ENCODE results near the gene ICE1. TPM values are rescaled to one million over a fixed set of nuclear protein-coding genes. Genes with fewer than 3 reads are reported as not detected.

ICE1 gene
- total RNA-seq, 1 donor from 2014 or later = 37.9 TPM

DNA sequence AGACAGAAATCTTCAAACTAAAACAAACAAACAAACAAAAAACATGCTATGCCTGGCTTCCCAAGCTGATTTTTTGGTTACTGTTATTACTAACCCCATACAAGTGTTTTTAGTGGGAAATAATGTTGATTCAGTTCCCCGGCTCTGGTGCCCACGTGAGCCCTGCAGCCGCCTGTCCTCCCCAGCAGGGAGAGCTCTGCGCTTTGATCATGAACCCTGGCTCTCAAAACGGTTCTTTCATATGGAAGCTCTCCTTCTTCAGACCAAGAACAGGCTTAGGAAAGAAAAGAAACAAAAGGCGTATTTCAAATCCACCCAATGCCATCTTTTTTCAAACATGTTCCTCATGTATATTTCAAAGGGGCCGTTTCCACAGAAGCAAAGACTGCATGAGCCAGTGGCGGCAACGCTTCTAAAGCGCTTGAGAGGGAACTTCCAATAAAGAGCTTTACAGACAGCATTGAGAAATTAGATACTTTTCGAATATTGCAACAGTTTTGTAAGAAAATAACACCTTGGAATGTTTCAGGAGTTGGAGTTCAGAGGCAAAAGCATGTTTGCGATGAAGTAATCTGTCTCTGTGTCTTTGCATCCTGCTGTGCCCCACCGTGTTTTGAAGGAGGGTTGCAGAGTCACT, 74.8 kb downstream of the ICE1 start:
- Mint-ChIP-seq H3K9me3 (no peaks in the 10 kb centered on the region), H3K4me3 (no peak overlapping the region), H3K4me1 (peaks cover 39% of the 10 kb centered on the region), H3K27me3 (ENCODE audit: low read depth) (no peaks in the 10 kb centered on the region), H3K36me3 (no peaks in the 10 kb centered on the region), H3K27ac (peak overlapping the region; percentile 64)
- TF ChIP-seq CTCF (IDR thresholded peaks at IDR 0.05; ENCODE audit: unreplicated experiment) = peak; percentile 44
- DNase-seq (ENCODE audit: low spot score in 2 of 2, unreplicated experiment in 2 of 2) = peak in 1 of 2 experiments; percentile 63

DNA sequence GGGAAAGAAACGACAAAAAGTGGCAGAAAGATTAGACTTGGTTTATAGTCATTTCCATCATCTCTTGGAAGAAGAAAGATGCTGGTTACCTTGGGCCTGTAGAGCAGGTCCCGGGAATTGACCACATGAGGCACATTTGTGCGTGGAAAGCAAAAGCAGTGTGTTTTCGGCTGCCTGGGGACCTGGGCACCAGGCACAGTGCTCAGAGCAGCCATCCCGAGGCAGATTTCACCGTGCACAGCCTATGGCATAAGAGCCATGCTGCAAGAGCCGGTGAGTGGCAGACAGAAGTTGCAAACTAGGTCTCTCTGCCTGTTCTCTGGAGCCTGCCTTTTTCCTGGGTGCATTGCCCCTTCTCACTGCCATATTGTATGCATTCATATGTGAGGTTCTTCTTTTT, 77.0 kb downstream of the ICE1 start:
- DNase-seq (ENCODE audit: low spot score in 2 of 2, unreplicated experiment in 2 of 2) = no peak
- no peak overlapping the region for H3K4me3 Mint-ChIP-seq
- no peaks in the 10 kb centered on the region for H3K27me3 Mint-ChIP-seq (ENCODE audit: low read depth)
- peaks cover 18% of the 10 kb centered on the region for H3K9me3 Mint-ChIP-seq
- peaks cover 32% of the 10 kb centered on the region for H3K4me1 Mint-ChIP-seq
- no peak overlapping the region for H3K27ac Mint-ChIP-seq
- H3K36me3 Mint-ChIP-seq = peaks cover 5% of the 10 kb centered on the region
- no peak for TF ChIP-seq CTCF (IDR thresholded peaks at IDR 0.05; ENCODE audit: unreplicated experiment)

DNA sequence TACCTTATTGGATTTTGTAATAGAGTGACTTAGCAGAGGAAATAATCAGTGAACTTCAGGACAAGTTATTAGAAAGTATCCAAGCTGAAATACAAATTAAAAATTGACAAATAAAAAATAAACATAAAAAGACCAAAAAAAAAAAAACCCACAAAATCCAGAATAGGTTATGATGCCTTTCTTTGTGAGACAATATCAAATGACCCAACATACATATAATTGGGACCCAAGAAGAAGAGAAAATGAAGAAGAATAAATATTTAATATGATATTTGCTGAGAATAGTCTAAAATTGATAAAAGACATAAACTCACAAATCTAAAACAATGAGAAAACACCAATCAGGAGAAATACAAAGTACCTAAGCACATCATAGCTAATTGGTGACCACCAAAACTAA, 81.8 kb downstream of the ICE1 start:
- peaks cover 11% of the 10 kb centered on the region for H3K36me3 Mint-ChIP-seq
- TF ChIP-seq CTCF (IDR thresholded peaks at IDR 0.05; ENCODE audit: unreplicated experiment) = no peak
- no peak overlapping the region for H3K4me3 Mint-ChIP-seq
- H3K4me1 Mint-ChIP-seq = peaks cover 7% of the 10 kb centered on the region
- DNase-seq (ENCODE audit: low spot score in 2 of 2, unreplicated experiment in 2 of 2) = no peak
- H3K9me3 Mint-ChIP-seq = peaks cover 24% of the 10 kb centered on the region
- H3K27ac Mint-ChIP-seq = no peak overlapping the region
- H3K27me3 Mint-ChIP-seq (ENCODE audit: low read depth) = peaks cover 7% of the 10 kb centered on the region

- H3K4me1 Mint-ChIP-seq = peaks cover 7% of the 10 kb centered on the region
These were observed 83.3 kb downstream of the ICE1 start for GRCh38 chr5:5505815-5506214.

GRCh38 chr5:5508391-5508790, 85.9 kb downstream of the ICE1 start:
- no peak for DNase-seq (ENCODE audit: low spot score in 2 of 2, unreplicated experiment in 2 of 2)

More at GRCh38 chr5:5505815-5506214, 83.3 kb downstream of the ICE1 start:
- Mint-ChIP-seq H3K9me3 (peaks cover 24% of the 10 kb centered on the region), H3K4me3 (no peak overlapping the region), H3K27ac (no peak overlapping the region), H3K27me3 (ENCODE audit: low read depth) (peaks cover 10% of the 10 kb centered on the region), H3K36me3 (peaks cover 11% of the 10 kb centered on the region)
- DNase-seq (ENCODE audit: low spot score in 2 of 2, unreplicated experiment in 2 of 2) = no peak
- TF ChIP-seq CTCF (IDR thresholded peaks at IDR 0.05; ENCODE audit: unreplicated experiment) = no peak

More at GRCh38 chr5:5508391-5508790, 85.9 kb downstream of the ICE1 start:
- Mint-ChIP-seq H3K27me3 (ENCODE audit: low read depth) (peaks cover 10% of the 10 kb centered on the region), H3K9me3 (peaks cover 18% of the 10 kb centered on the region), H3K4me1 (peaks cover under 1% of the 10 kb centered on the region), H3K27ac (no peak overlapping the region), H3K36me3 (peaks cover 11% of the 10 kb centered on the region), H3K4me3 (no peak overlapping the region)
- no peak for TF ChIP-seq CTCF (IDR thresholded peaks at IDR 0.05; ENCODE audit: unreplicated experiment)
